Upper lobe of left lung (tissue), 4 donors: ENCODE measurements around the gene STRIP1.

Experiments used
- CTCF ChIP-seq, 6 experiments: fragments of 450-650 bp in 4 of 6; fragments of 200-600 bp in 2 of 6; sonication (generic) in 2 of 6; IDR thresholded peaks; one replicate each; pipeline ENCODE4 v1.5.1; 2016 to 2019; ENCODE audit warnings: antibody characterized with exemption in 6 of 6
- EP300 ChIP-seq, 4 donors: sonication (generic); formaldehyde crosslinking; IDR thresholded peaks; one replicate each; pipeline ENCODE4 v1.5.1; 2017; ENCODE audit warnings: antibody characterized with exemption in 4 of 4, control low read depth in 2 of 4
- POLR2A ChIP-seq, 4 donors: fragments of 450-650 bp; IDR thresholded peaks; one replicate each; pipeline ENCODE4 v1.5.1; 2016 to 2017; ENCODE audit warnings: antibody characterized with exemption in 4 of 4, mild to moderate bottlenecking in 2 of 4
- POLR2AphosphoS5 ChIP-seq, 2 donors: sonication (generic); formaldehyde crosslinking; IDR thresholded peaks; one replicate each; pipeline ENCODE4 v1.5.1; 2017; ENCODE audit warnings: antibody characterized with exemption in 2 of 2

GRCh38 chr1:110056285-110056683 lies 21.9 kb downstream of the STRIP1 start:
- TF ChIP-seq CTCF (IDR thresholded peaks at IDR 0.05) (no peak), POLR2AphosphoS5 (IDR thresholded peaks at IDR 0.05) (no peak), POLR2A (IDR thresholded peaks at IDR 0.05) (no peak), EP300 (IDR thresholded peaks at IDR 0.05) (no peak)
